GM18505 (cell line): ENCODE measurements around the gene ARSB.

Experiments
- ATAC-seq: cut with Tn5 transposase; IDR thresholded peaks from one replicate; pipeline ENCODE4 v1.9.1; 2021; ENCODE audit not compliant: unreplicated experiment
- POLR2A ChIP-seq: IDR thresholded peaks from 4 replicates; pipeline ENCODE4 v1.6.1; 2011; ENCODE audit warnings: borderline replicate concordance; ENCODE audit not compliant: insufficient read depth, insufficient read length; ENCODE audit errors: extremely low read depth

ARSB gene

GRCh38 chr5:78838753-78839152 is 146.4 kb downstream of the ARSB start:
- ATAC-seq = no peak
- no peak for TF ChIP-seq POLR2A

GRCh38 chr5:78837836-78838235 is 147.3 kb downstream of the ARSB start:
- ATAC-seq = no peak
- TF ChIP-seq POLR2A = no peak

- ATAC-seq = no peak
- no peak for TF ChIP-seq POLR2A
Measured at GRCh38 chr5:78835176-78835575, 149.9 kb downstream of the ARSB start.

GRCh38 chr5:78833284-78833683 is 151.8 kb downstream of the ARSB start:
- TF ChIP-seq POLR2A = no peak
- no peak for ATAC-seq

- TF ChIP-seq POLR2A = no peak
- no peak for ATAC-seq
Measured at GRCh38 chr5:78830528-78831046, 154.5 kb downstream of the ARSB start.

GRCh38 chr5:78829811-78830527 is 155.1 kb downstream of the ARSB start:
- TF ChIP-seq POLR2A = no peak
- no peak for ATAC-seq

GRCh38 chr5:78827725-78828124 is 157.4 kb downstream of the ARSB start:
- no peak for ATAC-seq
- TF ChIP-seq POLR2A = no peak

- no peak for TF ChIP-seq POLR2A
- no peak for ATAC-seq
Measured at GRCh38 chr5:78824831-78825281, 160.3 kb downstream of the ARSB start.

- no peak for ATAC-seq
- no peak for TF ChIP-seq POLR2A
Measured at GRCh38 chr5:78823196-78823595, 161.9 kb downstream of the ARSB start.

GRCh38 chr5:78821536-78822021 is 163.5 kb downstream of the ARSB start:
- no peak for TF ChIP-seq POLR2A
- ATAC-seq = no peak

- ATAC-seq = no peak
- no peak for TF ChIP-seq POLR2A
Measured at GRCh38 chr5:78819707-78820106, 165.4 kb downstream of the ARSB start.

- no peak for ATAC-seq
- TF ChIP-seq POLR2A = no peak
Measured at GRCh38 chr5:78819166-78819565, 165.9 kb downstream of the ARSB start.

GRCh38 chr5:78816143-78816765 is 168.9 kb downstream of the ARSB start:
- ATAC-seq = no peak
- no peak for TF ChIP-seq POLR2A
